H1 (cell line): ENCODE data around the gene CDC42SE2. TPM values are rescaled to one million over a fixed set of nuclear protein-coding genes. Genes with fewer than 3 reads are reported as not detected.

ENCODE experiments used
- KDM4A ChIP-seq: IDR thresholded peaks from one replicate; pipeline ENCODE4 v1.7.1; 2012; ENCODE audit warnings: low read depth, mild to moderate bottlenecking, moderate library complexity, low read length, inconsistent platforms; ENCODE audit not compliant: severe bottlenecking
- SIX5 ChIP-seq: IDR thresholded peaks from 2 replicates; pipeline ENCODE4 v1.6.1; 2011; ENCODE audit warnings: mild to moderate bottlenecking, low read depth, low read length
- TEAD4 ChIP-seq: IDR thresholded peaks from 2 replicates; pipeline ENCODE4 v1.6.1; 2012; ENCODE audit warnings: low read depth, low read length, inconsistent platforms, mixed read lengths
- polyA plus RNA-seq, 7 experiments: library from polyadenylated mRNA; depleted of rRNA in 3 of 7; stranded (reverse) in 5 of 7; unstranded in 2 of 7; fragments of >200 nt in 5 of 7; fragments of 200-250 nt in 2 of 7; gene quantifications; 1 replicate in 5 of 7; 2 replicates in 1 of 7; 4 replicates in 1 of 7; pipeline versions ENCODE4 v1.2.1 to v1.2.3, GENCODE V29; 2011 to 2013; ENCODE audit warnings: missing spikeins in 2 of 7, mixed read lengths in 2 of 7
- total RNA-seq: library from RNA; stranded (reverse); fragmentation: NEBNext Ultra II Directional; extraction: Animal tissue kit (Norgen Biotek cat#: 25700); gene quantifications from 2 replicates; pipeline ENCODE4 v1.2.1, GENCODE V29; 2021

CDC42SE2 gene
- total and polyA plus RNA-seq, 2 of the 8 experiments (the other 6 are each of a cell fraction or from before 2014, with no cell fraction given): 16.7 to 30.8 TPM

DNA sequence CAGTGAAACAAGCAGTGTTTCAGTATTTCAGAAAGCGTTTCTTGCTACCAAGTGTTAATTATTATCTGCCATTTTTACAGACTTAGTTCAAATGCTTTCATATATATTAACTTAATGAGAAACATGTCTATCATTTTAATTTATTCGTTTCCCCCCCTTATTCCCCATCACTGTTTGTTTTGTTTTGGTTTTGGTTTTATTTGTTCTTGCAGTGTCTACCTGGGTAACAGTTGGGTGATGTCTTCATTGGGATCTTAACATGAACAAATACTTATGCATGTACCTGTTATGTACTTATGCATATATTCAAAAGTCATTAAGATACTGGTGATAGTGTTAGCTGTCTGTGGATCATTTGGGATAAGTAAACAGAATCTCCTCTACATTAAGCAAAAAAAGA is 108.0 kb downstream of the CDC42SE2 start (continued):
- TF ChIP-seq KDM4A (no peak), TEAD4 (no peak), SIX5 (no peak)
- TF ChIP-seq, all 59 proteins: peak for 0
